DND-41 (cell line): ENCODE results near the gene TOX2.

Experiments
- ATAC-seq: fragments of 200-7000 bp; cut with Tn5 transposase; 3 replicates; pipeline ENCODE4 v1.9.1; 2021; ENCODE audit warnings: low read depth; ENCODE audit not compliant: insufficient read depth
- DNase-seq: peaks from one replicate; pipeline ENCODE4 v3.0.0-alpha.2; 2020
- H2AFZ ChIP-seq: 2 replicates; pipeline ENCODE4 v1.6.0; 2012; ENCODE audit warnings: low read depth, low read length
- H3K27ac ChIP-seq: 2 replicates; pipeline ENCODE4 v1.5.1; 2012; ENCODE audit warnings: low read length, inconsistent platforms
- H3K27me3 ChIP-seq: fragments of 200-600 bp; sonication (generic); 2 replicates; pipeline ENCODE4 v1.6.0; 2012; ENCODE audit warnings: low read length, mild to moderate bottlenecking, inconsistent platforms; ENCODE audit not compliant: insufficient read depth, poor library complexity
- H3K36me3 ChIP-seq: 2 replicates; pipeline ENCODE4 v1.5.1; 2012; ENCODE audit warnings: low read length, inconsistent platforms; ENCODE audit not compliant: insufficient read depth
- H3K4me1 ChIP-seq: 2 replicates; pipeline ENCODE4 v1.5.1; 2012; ENCODE audit warnings: mild to moderate bottlenecking, low read length; ENCODE audit not compliant: insufficient read depth
- H3K4me2 ChIP-seq: 2 replicates; pipeline ENCODE4 v1.6.0; 2012; ENCODE audit warnings: mild to moderate bottlenecking, moderate library complexity, low read length, inconsistent platforms; ENCODE audit not compliant: insufficient read depth
- H3K4me3 ChIP-seq, 2 experiments: fragments of 200-600 bp in 1 of 2; shearing (Covaris generic) in 1 of 2; 2 replicates each; pipeline ENCODE4 v1.5.1; 2012 to 2016; ENCODE audit warnings: inconsistent platforms in 2 of 2, low read length in 2 of 2, mild to moderate bottlenecking in 2 of 2, low read depth in 1 of 2, moderate library complexity in 1 of 2
- H3K79me2 ChIP-seq: 2 replicates; pipeline ENCODE4 v1.6.0; 2012; ENCODE audit warnings: low read length, inconsistent platforms; ENCODE audit not compliant: insufficient read depth
- H3K9ac ChIP-seq: 2 replicates; pipeline ENCODE4 v1.6.0; 2012; ENCODE audit warnings: low read depth, mild to moderate bottlenecking, inconsistent platforms, low read length, moderate library complexity
- H3K9me3 ChIP-seq: 2 replicates; pipeline ENCODE4 v1.5.1; 2012; ENCODE audit warnings: low read length, moderate library complexity, mild to moderate bottlenecking, inconsistent platforms; ENCODE audit not compliant: insufficient read depth, severe bottlenecking
- H4K20me1 ChIP-seq: 2 replicates; pipeline ENCODE4 v1.6.0; 2012; ENCODE audit warnings: low read length; ENCODE audit not compliant: insufficient read depth
- CTCF ChIP-seq: IDR thresholded peaks from 2 replicates; pipeline ENCODE4 v1.5.1; 2012; ENCODE audit warnings: borderline replicate concordance, low read length, moderate library complexity, mild to moderate bottlenecking; ENCODE audit not compliant: poor library complexity, severe bottlenecking; ENCODE audit errors: extremely low read depth
- EZH2 ChIP-seq: IDR thresholded peaks from 3 replicates; pipeline ENCODE4 v1.6.1; 2012; ENCODE audit warnings: borderline replicate concordance, low read depth, mild to moderate bottlenecking, moderate library complexity, low read length, inconsistent platforms; ENCODE audit not compliant: severe bottlenecking

Gene TOX2

GRCh38 chr20:43962530-43962929, 47.9 kb downstream of the TOX2 start:
- H3K36me3 ChIP-seq, result no peaks in the 10 kb centered on the region
- H3K9ac ChIP-seq, result no peak overlapping the region
- H3K27me3 ChIP-seq, result peaks cover 12% of the 10 kb centered on the region
- H2AFZ ChIP-seq, result no peak overlapping the region
- peaks cover 39% of the 10 kb centered on the region for H3K4me1 ChIP-seq
- no peaks in the 10 kb centered on the region for H3K79me2 ChIP-seq
- TF ChIP-seq CTCF, result no peak
- TF ChIP-seq EZH2, result no peak
- DNase-seq, result no peak
- H3K4me3 ChIP-seq, result no peak overlapping the region
- no peak overlapping the region for H3K27ac ChIP-seq
- no peak overlapping the region for H3K4me2 ChIP-seq
- H4K20me1 ChIP-seq, result peaks cover 51% of the 10 kb centered on the region
- H3K9me3 ChIP-seq, result no peaks in the 10 kb centered on the region
- no peak for ATAC-seq

- peaks cover 49% of the 10 kb centered on the region for H4K20me1 ChIP-seq
- no peak for ATAC-seq
Observed at GRCh38 chr20:43963233-43963632, 48.6 kb downstream of the TOX2 start.

GRCh38 chr20:43963872-43964791, 49.5 kb downstream of the TOX2 start:
- no peak overlapping the region for H3K9ac ChIP-seq
- no peaks in the 10 kb centered on the region for H3K9me3 ChIP-seq
- no peak overlapping the region for H2AFZ ChIP-seq
- peaks cover 28% of the 10 kb centered on the region for H3K4me1 ChIP-seq
- DNase-seq, result peak; percentile 96
- H3K27me3 ChIP-seq, result peaks cover 4% of the 10 kb centered on the region
- peak; percentile 99 for ATAC-seq
- H3K27ac ChIP-seq, result no peak overlapping the region
- peaks cover 46% of the 10 kb centered on the region for H4K20me1 ChIP-seq
- TF ChIP-seq CTCF (peak; percentile 34), EZH2 (no peak)
- no peak overlapping the region for H3K4me3 ChIP-seq
- H3K79me2 ChIP-seq, result no peaks in the 10 kb centered on the region
- no peak overlapping the region for H3K4me2 ChIP-seq
- H3K36me3 ChIP-seq, result no peaks in the 10 kb centered on the region

More at GRCh38 chr20:43963233-43963632, 48.6 kb downstream of the TOX2 start:
- Histone ChIP-seq H3K9me3 (no peaks in the 10 kb centered on the region), H3K4me2 (no peak overlapping the region), H2AFZ (no peak overlapping the region), H3K27ac (no peak overlapping the region), H3K36me3 (no peaks in the 10 kb centered on the region), H3K79me2 (no peaks in the 10 kb centered on the region), H3K4me3 (no peak overlapping the region), H3K9ac (no peak overlapping the region), H3K27me3 (peaks cover 10% of the 10 kb centered on the region), H3K4me1 (peaks cover 37% of the 10 kb centered on the region)
- TF ChIP-seq CTCF (no peak), EZH2 (no peak)
- no peak for DNase-seq
